HS-27A (cell line): ENCODE data around the gene CALHM2.
"Not testable (repeated sequence)": the region's sequence is repeated elsewhere in the genome, so short reads cannot be mapped to it uniquely, and the experiment has no call there.

ENCODE experiments used
- DNase-seq: peaks from one replicate; pipeline ENCODE4 v3.0.0-alpha.2; 2012; ENCODE audit warnings: low read depth, missing footprints

The CALHM2 gene

DNA sequence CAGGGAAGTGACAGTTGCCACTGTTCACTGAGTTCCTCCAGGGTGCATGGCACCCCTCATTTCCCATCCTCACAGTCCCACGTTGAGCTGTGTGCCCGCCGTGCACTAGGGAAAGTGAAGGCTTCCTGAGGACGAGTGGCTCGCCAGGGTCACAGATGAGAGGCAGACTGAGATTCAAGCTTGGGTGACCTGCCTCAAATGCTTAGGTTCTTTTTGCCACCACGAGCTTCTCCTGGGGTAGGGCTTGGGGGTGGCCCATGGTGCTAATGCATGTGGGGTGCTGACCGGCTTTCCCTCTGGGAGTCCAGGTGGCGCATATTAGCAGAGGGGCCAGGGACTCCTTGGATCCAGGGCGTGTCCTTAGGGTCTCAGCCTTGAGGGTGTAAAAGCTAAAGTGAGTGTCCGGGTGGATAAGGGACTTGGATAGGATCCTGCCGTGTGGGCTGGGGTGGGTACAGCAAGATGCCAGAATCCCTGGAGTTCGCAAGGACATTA lies 1.9 kb downstream of the CALHM2 start:
- no peak for DNase-seq

DNA sequence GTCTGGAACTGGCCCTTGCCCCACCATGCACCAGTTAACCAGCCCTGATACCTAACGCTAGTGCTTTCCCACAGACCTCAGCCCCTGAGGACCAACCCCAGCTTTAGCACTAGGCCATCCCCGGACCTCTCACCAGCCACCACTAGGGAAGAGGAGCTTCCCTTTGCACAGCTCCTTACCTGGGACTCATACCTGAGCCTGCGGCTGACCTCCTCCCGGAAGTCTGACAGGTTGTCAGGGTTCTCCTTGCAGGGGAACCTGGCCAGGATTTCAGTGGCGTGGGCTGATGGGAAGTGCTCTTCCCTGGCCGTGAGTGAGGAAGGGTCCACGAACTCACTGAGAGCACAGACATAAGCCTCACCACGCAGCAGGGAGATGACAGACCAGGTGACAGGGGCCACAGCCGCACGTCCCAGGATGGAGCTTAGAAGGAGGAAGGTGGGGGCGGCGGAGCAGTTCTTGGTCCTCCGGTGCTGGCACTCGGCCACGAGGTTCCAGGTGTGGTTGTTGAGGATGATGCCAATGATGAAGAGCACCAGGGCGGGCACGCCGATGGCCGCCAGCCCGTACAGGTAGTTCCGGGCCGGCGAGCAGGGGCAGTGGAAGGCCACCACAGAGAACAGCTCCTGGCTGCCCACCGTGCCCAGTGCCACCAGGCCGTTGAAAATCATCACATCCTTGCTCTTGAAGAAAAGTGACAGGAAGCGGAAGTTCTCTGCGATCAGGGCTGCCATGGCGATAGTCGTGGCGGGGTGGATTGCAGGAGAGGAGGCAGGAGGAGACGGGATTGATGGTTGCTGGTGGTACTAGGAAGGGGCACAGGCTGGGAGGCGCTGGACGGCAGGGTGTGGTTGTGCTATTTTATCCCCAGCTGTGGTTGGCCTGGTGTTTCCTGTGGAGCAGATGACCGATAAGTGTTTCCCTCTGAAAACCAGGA lies 2.7 kb downstream of the CALHM2 start:
- no peak for DNase-seq

DNA sequence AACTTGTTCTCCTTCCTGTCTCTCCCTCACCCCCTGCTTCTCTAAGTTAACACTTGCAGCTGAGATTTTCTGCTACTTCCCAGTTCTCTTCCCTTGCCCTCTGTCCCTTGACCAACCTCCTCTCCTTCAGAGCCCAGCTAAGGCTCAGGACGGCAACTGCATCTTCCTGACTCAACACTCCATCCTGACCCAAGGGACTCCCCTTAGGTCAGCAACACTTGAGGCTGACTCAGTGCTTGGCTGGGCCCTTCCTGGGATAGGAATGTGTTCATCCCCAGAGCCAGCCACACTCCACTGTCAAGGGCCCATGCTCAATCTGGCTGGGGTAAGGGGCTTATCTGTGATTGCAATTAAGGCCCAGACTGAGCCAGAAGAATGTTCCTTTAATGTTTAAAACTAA lies 3.4 kb downstream of the CALHM2 start:
- DNase-seq = no peak

DNA sequence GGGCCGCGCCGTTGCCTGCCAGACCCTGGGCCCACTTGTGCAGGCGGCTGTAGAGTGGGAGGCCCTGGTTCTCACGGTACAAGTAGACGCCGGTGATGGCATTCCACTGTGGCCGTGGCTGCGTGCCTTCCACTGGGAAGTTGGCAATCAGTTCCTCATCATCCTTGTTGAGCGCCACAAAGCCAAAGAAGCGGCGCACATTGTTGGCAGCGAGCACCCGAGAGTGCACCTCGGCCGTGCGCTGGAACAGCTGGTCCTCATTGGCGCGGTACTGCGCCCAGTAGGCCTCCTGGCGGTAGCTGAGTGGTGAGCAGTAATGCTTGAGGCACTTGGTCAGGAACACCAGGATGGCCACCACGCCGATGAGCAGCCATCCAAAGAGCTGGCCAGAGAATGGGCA lies 5.0 kb downstream of the CALHM2 start:
- DNase-seq = no peak

DNA sequence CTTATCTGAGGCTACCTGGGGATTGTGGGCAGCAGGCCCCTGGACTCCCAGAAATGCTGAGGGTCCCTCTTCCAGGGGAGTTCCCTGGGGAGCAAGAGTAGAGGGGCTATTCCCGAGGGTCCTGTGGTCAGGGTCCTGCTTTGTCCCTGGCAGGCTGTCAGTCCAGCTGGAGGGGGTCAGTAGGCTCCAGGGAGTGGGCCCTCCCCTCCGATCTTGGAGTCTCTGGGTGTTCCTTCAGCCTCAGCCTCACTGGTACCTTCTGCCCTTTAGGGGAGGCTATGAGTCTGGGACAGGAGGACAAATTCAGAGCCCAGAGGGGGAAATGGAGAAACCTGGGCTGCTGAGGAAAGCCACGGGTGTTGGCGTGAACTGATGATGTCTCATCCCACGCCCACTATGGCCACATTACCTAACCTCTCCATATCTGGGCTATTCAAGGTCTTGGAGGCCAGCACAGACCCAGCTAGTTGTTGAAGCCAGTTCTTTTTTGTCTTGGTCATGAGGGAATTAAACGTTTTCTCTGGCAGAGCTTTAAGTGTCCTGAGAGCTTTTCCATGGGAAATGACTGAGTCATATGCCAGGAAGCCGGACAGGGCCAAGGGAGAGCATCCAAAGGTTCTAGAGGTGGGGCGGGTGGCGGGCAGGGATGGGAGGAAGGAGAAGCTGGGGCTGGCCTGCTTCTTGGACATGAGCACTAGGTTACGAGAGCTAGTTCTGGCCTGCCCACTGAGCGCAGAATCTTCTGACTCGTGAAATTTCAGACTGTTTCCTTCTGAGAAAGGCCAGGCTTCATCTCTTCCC lies 6.2 kb downstream of the CALHM2 start:
- DNase-seq = no peak

DNA sequence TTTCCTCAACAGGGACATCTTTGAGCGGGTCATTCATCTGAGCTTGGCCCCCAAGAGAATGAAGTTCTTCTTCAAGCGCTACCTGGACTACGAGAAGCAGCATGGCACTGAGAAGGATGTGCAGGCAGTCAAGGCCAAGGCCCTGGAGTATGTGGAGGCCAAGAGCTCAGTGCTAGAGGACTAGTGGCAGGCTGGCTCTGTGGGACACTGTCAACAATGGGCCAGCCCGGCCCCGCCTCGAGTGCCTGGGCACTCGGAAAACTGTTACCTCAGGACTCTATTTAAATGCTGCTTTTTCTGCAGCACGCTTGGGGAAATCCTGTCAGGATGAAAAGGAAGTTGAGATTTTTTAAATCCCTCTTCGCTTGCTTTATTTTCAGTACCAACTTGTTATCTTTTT lies 6.8 kb downstream of the CALHM2 start:
- DNase-seq = no peak

DNA sequence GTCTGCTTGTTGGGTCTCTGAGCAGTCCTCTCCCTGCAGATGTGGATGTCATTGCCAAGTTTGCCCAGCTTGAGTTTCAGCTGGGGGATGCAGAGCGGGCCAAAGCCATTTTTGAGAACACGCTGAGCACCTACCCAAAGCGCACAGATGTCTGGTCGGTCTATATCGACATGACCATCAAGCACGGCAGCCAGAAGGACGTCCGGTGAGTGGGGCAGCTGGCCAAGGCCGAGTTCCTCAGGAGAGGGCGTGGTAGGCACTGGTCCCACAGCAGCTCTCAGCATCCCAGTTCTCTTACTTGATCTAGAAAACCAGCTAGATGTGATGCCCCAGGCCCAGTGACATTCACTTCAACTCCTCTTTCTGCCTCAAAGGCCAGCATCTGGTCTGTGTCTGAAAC lies 7.7 kb downstream of the CALHM2 start:
- no peak for DNase-seq

DNA sequence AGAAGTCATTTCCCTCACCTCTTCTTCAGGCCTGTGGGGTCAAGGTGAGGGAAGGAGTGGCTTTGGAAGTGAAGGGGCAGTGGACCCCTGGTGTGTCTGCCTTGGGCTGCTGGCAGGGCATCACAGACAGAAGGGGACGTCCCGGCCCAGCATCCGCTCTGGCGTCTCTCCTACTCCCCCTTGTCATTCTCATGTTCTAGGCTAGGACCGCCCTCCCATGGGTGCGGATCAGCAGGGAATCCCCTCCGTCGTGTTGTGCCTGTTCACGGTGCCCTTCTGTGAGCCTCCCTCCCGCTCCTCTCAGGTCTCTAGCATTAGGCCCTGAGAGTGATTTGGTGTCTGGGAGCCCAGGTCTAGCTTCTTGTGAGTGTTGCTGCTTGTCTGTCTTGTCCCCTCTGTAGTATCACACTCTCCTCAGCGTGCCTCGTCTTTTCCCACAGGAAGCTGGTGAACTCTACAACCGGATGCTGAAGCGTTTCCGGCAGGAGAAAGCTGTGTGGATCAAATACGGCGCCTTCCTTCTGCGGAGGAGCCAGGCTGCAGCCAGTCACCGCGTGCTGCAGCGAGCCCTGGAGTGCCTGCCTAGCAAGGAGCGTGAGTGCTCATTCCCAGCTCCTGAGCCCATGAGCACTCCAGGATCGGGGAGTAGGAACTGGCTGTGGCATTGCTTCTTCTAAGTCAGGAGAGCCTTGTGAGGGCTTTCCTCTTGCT lies 8.5 kb downstream of the CALHM2 start:
- DNase-seq = no peak

DNA sequence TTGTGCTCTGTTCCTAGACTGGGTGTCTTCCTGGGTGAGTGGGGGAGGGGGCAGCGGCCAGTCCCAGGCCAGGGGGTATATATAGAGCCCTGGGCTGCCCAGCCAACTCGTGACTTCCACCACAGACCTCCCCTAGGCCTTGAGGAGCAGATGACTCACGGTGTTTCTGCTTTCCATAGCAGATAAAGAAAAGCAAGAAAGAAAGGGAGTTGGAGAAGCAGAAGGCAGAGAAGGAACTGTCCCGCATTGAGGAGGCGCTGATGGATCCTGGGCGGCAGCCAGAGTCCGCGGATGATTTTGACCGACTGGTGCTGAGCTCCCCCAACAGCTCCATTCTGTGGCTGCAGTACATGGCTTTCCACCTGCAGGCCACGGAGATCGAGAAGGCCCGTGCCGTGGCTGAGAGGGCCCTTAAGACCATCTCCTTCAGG lies 10.1 kb downstream of the CALHM2 start:
- no peak for DNase-seq

DNA sequence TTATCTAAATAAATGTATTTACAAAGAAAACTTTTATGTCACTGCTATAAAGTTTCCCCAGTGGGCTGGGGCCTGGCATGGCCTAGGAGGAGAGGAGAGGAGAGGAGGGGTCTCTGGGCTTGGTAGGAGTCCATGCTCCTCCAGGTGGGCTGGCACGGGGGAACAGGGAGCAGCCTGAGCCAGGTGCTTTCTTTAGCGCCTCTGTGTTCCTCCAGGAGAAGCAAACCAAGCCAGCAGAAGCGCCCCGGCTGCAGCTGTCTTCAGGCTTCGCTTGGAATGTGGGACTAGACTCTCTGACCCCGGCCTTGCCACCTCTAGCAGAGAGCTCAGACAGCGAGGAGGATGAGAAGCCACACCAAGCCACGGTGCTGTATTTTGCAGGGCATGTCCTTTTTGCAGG lies 10.6 kb downstream of the CALHM2 start:
- no peak for DNase-seq

DNA sequence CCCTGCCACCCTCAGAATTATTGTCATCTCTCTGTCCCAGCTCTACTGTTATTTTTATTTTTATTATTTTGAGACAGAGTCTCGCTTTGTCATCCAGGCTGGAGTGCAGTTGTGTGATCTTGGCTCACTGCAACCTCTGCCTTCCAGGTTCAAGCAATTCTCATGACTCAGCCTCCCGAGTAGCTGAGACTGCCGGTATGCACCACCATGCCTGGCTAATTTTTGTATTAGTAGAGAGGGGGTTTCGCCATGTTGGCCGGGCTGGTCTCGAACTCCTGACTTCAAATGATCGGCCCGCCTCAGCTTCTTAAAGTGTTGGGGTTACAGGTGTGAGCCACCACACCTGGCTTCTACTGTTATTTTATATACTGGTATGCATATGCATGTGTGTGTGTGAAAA lies 11.0 kb downstream of the CALHM2 start:
- DNase-seq = no peak

DNA sequence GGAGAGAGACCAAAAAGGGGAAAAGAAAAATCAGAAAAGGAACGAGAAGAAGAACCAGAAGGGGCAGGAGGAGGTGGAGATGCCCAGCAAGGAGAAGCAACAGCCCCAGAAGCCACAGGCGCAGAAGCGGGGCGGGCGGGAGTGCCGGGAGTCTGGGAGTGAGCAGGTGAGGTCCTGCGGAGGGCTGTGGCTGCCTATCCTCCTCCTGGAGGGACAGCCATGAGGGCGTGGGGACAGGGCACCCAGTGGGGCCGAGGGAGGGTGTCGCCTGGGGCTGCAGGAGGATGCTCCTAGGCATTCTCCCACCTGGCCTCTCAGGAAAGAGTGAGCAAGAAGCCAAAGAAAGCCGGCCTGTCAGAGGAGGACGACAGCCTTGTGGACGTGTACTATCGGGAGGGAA lies 11.8 kb downstream of the CALHM2 start:
- DNase-seq = no peak

DNA sequence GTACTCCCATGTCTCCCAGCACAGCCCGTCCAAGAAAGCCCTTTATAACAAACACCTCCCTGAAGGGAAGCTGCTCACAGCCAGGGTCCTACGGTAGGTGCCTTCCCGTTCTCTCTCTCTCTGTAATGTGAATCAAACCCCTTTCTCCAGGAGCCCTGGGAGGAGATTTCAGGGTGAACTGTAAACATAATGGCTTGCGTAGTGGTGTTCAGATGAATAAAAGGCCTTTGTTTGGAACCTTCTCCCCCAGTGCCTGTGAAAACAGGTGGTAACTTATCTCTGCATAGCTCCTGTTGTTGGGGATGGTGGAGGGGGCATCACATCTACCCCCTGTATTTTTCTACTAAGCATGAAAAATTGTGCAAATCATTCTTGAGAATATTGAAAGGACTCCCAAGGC lies 12.4 kb downstream of the CALHM2 start:
- DNase-seq = no peak

DNA sequence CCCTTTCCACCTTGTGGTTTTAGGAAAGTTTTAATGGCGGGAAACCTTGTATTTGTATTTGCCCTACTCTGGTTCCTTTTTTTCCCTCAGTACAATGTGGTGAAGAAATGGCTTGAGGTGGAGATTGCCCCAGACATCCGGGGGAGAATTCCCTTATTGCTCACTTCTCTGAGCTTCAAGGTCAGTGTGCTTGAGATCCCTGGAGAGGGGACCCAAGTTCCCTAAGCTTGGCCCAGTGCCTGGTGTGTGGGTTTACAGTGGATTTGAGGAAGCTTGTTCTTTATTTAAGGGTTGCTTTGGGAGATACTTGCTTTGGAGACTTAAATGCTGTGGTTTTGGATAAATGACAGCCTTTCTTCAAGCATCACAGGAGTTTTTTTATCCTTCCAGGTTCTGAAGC lies 18.3 kb downstream of the CALHM2 start:
- no peak for DNase-seq

DNA sequence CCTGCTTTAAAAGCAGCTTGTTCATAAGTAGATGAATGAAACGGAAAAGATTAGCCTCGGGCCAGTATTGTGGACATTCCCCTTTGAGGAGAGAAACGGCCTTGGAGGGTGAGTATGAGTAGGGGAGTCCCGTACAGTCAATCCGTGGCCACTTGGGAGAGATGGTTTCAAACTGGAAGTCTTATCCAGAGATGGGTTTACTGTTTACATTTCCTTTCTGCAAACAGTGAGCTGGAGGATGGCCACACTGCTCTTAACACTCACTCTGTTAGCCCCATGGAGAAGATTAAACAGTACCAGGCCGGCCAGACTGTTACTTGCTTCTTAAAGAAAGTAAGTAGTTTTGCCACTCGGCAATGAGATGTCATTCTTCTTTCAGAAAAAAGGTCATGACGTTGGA lies 20.3 kb downstream of the CALHM2 start:
- DNase-seq = no peak

DNA sequence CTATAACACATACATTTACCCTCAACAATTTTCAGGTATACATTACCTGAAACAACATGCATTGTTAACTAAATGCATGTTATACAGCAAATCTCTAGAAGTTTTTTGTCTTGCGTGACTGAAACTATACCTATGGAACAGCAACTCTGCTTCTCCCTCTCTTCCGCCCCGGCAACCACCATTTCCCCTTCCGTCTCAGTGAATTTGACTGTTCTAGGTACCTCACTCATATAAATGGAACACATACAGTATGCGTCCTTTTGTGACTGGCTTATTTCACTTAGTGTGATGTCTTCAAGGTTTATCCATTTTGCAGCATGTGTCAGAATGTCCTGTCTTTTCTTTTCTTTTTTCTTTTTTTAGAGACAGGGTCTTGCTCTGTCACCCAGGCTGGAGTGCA lies 22.5 kb downstream of the CALHM2 start:
- DNase-seq = no peak

DNA sequence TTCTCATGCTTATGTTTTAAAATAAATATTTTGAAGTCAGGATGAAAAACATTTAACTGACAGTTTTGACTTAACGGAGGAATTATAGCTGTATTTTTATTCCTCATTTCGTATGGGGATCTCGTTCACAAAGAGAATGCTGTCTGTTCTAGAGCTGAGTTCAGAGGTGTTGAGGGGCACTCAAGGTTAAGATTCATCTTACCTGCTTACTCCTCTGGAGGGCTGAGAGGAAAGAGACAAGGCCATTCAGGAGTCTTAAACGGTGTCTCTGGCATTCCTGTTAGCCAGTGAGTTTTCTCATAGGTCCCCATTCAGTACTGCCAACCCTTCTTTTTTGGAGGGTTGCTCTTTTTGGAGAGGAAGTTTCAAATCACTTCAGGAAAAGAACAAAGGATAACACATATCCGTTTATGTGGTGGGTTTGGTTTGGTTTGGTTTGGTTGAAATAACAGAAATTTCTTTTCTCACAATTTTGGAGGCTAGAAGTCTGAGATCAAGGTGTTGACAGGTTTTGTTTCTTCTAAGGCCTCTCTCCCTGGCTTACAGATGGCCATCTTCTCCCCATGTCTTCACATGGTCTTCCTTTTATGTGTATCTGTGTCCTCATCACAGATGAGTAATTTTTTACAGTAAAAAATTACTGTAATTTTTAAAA lies 23.1 kb downstream of the CALHM2 start:
- DNase-seq = no peak

DNA sequence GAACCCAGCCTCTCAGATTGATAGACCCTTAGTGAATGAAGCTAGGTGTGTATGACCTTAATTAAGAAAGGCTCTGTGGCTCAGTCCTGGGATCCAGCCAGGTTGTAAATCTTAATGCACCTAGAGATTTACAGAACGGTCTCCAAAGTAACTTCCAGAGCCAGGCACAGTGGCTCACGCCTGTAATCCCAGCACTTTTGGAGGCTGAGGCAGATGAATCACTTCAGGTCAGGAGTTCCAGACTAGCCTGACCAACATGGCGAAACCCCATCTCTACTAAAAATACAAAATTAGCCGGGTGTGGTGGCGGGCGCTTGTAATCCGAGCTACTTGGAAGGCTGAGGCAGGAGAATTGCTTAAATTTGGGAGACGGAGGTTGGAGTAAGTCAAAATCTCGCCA lies 24.3 kb downstream of the CALHM2 start:
- no peak for DNase-seq

DNA sequence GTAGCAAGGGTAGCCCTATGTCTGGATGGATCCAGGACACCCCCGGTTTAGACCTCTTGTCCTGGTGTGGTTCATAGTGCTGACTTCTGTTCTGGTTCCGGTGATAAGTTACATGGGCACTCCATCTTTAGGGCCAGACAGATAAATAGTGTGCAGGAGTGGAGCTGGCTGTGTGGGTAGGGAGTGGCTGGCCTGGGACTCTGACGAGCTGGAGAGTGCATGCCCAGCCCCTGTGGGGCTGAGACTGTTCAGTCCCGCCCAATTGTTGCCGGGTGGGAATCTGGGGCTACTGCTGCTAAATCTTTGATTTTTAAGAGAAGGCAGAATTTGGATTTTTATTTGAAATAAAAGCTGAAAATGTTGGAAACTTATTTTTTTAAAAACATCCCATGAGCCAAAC lies 28.4 kb downstream of the CALHM2 start:
- DNase-seq = no peak

DNA sequence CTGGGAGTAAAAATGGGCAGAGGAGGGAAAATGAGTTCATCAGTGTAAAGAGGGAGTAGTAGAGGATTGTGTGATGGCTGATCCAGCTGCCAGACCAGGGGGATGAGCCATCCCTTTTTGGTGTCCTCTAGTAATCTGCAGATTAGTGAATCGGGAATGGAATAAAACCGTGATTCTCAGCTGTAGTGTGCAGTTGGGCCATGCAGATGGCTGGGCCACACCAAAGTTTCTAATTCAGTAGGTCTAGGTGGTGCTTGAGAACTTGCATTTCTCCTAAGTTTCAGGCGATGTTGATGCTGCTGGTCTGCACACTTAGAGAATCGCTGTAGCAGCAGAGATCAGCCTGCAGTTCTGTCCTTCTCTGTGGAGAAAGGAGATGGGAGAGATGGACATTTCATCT lies 33.1 kb downstream of the CALHM2 start:
- DNase-seq = no peak

DNA sequence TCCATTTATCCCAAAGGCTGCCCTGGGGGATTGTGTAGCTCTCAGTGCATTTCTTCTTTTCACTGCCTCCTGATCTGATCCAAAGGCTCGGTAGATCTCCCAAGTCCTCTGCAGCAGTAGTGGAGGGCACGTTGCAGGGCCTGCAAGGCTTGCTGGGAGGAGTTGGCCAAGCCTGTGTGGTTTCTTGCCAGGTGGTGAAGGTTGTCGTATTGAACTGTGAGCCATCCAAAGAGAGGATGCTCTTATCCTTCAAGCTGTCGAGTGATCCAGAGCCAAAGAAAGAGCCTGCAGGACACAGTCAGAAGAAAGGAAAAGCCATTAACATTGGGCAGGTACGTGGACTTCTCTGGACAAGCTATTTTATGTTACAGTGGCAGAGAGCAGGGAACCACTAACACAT lies 34.6 kb downstream of the CALHM2 start:
- DNase-seq = no peak

DNA sequence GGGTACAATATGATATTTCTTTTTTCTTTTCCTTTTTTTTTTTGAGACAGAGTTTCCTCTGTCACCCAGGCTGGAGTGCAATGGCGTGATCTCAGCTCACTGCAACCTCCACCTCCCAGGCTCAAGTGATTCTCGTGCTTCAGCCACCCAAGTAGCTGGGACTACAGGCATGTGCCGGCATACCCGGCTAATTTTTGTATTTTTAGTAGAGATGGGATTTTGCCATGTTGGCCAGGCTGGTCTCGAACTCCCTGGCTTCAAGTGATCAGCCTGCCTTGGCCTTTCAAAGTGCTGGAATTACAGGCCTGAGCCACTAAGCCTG lies 35.1 kb downstream of the CALHM2 start:
- not testable (repeated sequence) for DNase-seq
